K562 (cell line): ENCODE results near the gene AP1M2. TPM values are rescaled to one million over a fixed set of nuclear protein-coding genes. Genes with fewer than 3 reads are reported as not detected.

Experiments
- ATAC-seq: fragments of 200-7000 bp; cut with Tn5 transposase; 3 replicates; pipeline ENCODE4 v1.9.1; 2020; ENCODE audit warnings: moderate library complexity
- BruUV-seq: library from RNA; stranded (reverse); fragments of 400-500 nt; replicated peaks from 2 replicates; lab custom pipeline; 2021; lab: Mats Ljungman, UMichigan
- CTCF ChIA-PET: fragments of 300-600 bp; formaldehyde crosslinking; extraction: SDS; loops from one replicate; lab custom pipeline; 2021; ENCODE audit warnings: low intra/inter-chr PET ratio; lab: Yijun Ruan, JAX
- POLR2A ChIA-PET: fragments of 300-600, 350-650 bp; sonication (Branson Sonifier 250); formaldehyde crosslinking; extraction: SDS; loops from one replicate; lab custom pipeline; 2021; ENCODE audit warnings: antibody characterized with exemption, inconsistent platforms; lab: Yijun Ruan, JAX
- DNase-seq, 4 experiments: peaks; one replicate each; pipeline versions ENCODE4 v3.0.0 to v3.0.0-alpha.2; 2011 to 2018; ENCODE audit warnings: low spot score in 3 of 4, mixed read lengths in 3 of 4; ENCODE audit errors: extremely low read depth in 1 of 4
- FAIRE-seq: peaks from 2 replicates; lab custom pipeline; 2011; peaks lifted over from hg19 to GRCh38; lab: Jason Lieb, UNC
- H2AFZ ChIP-seq: 2 replicates; pipeline ENCODE4 v1.6.0; 2011; ENCODE audit warnings: low read depth, low read length, control low read depth, inconsistent platforms
- H3K27ac ChIP-seq: fragments of 200-600 bp; 3 replicates; pipeline ENCODE4 v1.8.0; 2011; ENCODE audit warnings: low read depth, mild to moderate bottlenecking, control low read depth, inconsistent platforms, low read length, moderate library complexity, mixed read lengths; ENCODE audit errors: extremely low read depth
- H3K27me3 ChIP-seq, 2 experiments: fragments of 300-600 bp in 1 of 2; 2 replicates in 1 of 2; 3 replicates in 1 of 2; pipeline versions ENCODE4 v1.6.0 to v1.8.0; 2011; ENCODE audit warnings: inconsistent platforms in 2 of 2, low read length in 2 of 2, mild to moderate bottlenecking in 1 of 2, mixed read lengths in 1 of 2, moderate library complexity in 1 of 2; ENCODE audit not compliant: control insufficient read depth in 2 of 2, insufficient read depth in 2 of 2
- H3K36me3 ChIP-seq: fragments of 300-600 bp; 3 replicates; pipeline ENCODE4 v1.8.0; 2011; ENCODE audit warnings: mild to moderate bottlenecking, low read length, inconsistent platforms; ENCODE audit not compliant: control insufficient read depth, insufficient read depth
- H3K4me1 ChIP-seq, 2 experiments: fragments of 200-600 bp in 1 of 2; replicated peaks in 1 of 2; 2 replicates in 1 of 2; 3 replicates in 1 of 2; pipeline versions ENCODE4 v1.5.1 to v1.8.0; 2011; ENCODE audit warnings: inconsistent platforms in 2 of 2, low read length in 2 of 2, mild to moderate bottlenecking in 1 of 2, mixed read lengths in 1 of 2, moderate library complexity in 1 of 2; ENCODE audit not compliant: control insufficient read depth in 2 of 2, insufficient read depth in 2 of 2
- H3K4me2 ChIP-seq: 2 replicates; pipeline ENCODE4 v1.6.1; 2011; ENCODE audit warnings: low read length, control low read depth, inconsistent platforms, mixed read lengths; ENCODE audit not compliant: insufficient read depth
- H3K4me3 ChIP-seq: fragments of 200-600 bp; sonication (generic), shearing (Covaris generic); 2 replicates; pipeline ENCODE4 v1.5.1; 2016; ENCODE audit warnings: control low read depth, inconsistent platforms
- H3K79me2 ChIP-seq: fragments of 200-600 bp; 3 replicates; pipeline ENCODE4 v1.8.0; 2011; ENCODE audit warnings: low read length, inconsistent platforms; ENCODE audit not compliant: control insufficient read depth, insufficient read depth
- H3K9ac ChIP-seq, 2 experiments: 2 replicates each; pipeline versions ENCODE4 v1.6.0 to v1.6.1; 2011; ENCODE audit warnings: low read depth in 2 of 2, low read length in 2 of 2, control low read depth in 1 of 2, inconsistent platforms in 1 of 2, mild to moderate bottlenecking in 1 of 2, mixed read lengths in 1 of 2; ENCODE audit not compliant: insufficient read depth in 1 of 2
- H3K9me1 ChIP-seq: one replicate; pipeline ENCODE4 v1.6.0; 2011; ENCODE audit warnings: inconsistent platforms, mild to moderate bottlenecking, low read length, moderate library complexity; ENCODE audit not compliant: control insufficient read depth, insufficient read depth
- H3K9me3 ChIP-seq: replicated peaks from 2 replicates; pipeline ENCODE4 v1.5.1; 2011; ENCODE audit warnings: low read depth, low read length, inconsistent platforms; ENCODE audit not compliant: control insufficient read depth, insufficient read depth
- H4K20me1 ChIP-seq: replicated peaks from 2 replicates; pipeline ENCODE4 v1.6.1; 2011; ENCODE audit warnings: low read length, inconsistent platforms, mixed read lengths; ENCODE audit not compliant: control insufficient read depth, insufficient read depth
- C11orf30 ChIP-seq: fragments of 450-650 bp; IDR thresholded peaks from 2 replicates; pipeline ENCODE4 v1.6.1; 2016; ENCODE audit warnings: low read depth, mild to moderate bottlenecking
- CBX3 ChIP-seq, 2 experiments: IDR thresholded peaks; 1 replicate in 1 of 2; 2 replicates in 1 of 2; pipeline ENCODE4 v1.6.1; 2012; ENCODE audit warnings: inconsistent platforms in 2 of 2, low read length in 2 of 2, borderline replicate concordance in 1 of 2, control low read depth in 1 of 2
- GTF2B ChIP-seq: IDR thresholded peaks from 2 replicates; pipeline ENCODE4 v1.6.1; 2011; ENCODE audit not compliant: insufficient read length; ENCODE audit errors: extremely low read depth
- MEIS2 ChIP-seq: fragments of 450-650 bp; IDR thresholded peaks from 2 replicates; pipeline ENCODE4 v1.6.1; 2014; ENCODE audit warnings: mild to moderate bottlenecking; ENCODE audit not compliant: partially characterized antibody
- RBBP5 ChIP-seq: fragments of 200-600 bp; sonication (generic); IDR thresholded peaks from 2 replicates; pipeline ENCODE4 v1.6.1; 2012; ENCODE audit warnings: borderline replicate concordance, mild to moderate bottlenecking, low read length, control low read depth, inconsistent platforms; ENCODE audit not compliant: insufficient read depth, poor library complexity, severe bottlenecking
- RBFOX2 ChIP-seq: fragments of 200-400 bp; formaldehyde crosslinking; IDR thresholded peaks from 2 replicates; pipeline ENCODE4 v1.6.1; 2017; ENCODE audit warnings: low read depth, mild to moderate bottlenecking, low read length, moderate library complexity
- SIN3A ChIP-seq, 2 experiments: fragments of 150-350 bp in 1 of 2; IDR thresholded peaks; 2 replicates each; pipeline ENCODE4 v1.6.1; 2011 to 2016; ENCODE audit warnings: borderline replicate concordance in 2 of 2, low read depth in 2 of 2, low read length in 2 of 2, mild to moderate bottlenecking in 2 of 2, moderate library complexity in 2 of 2; ENCODE audit not compliant: control insufficient read depth in 1 of 2
- SP1 ChIP-seq: sonication (generic); formaldehyde crosslinking; IDR thresholded peaks from 2 replicates; pipeline ENCODE4 v1.8.1; 2022; ENCODE audit warnings: mild to moderate bottlenecking, missing genetic modification reagents
- TFAP4 ChIP-seq: sonication (generic); formaldehyde crosslinking; IDR thresholded peaks from 2 replicates; pipeline ENCODE4 v1.8.0; 2022; ENCODE audit warnings: missing genetic modification reagents, mild to moderate bottlenecking, moderate library complexity, borderline replicate concordance
- YY1 ChIP-seq, 3 experiments: IDR thresholded peaks; 2 replicates each; pipeline ENCODE4 v1.6.1; 2011; ENCODE audit warnings: low read length in 2 of 3, mild to moderate bottlenecking in 2 of 3, moderate library complexity in 2 of 3, borderline replicate concordance in 1 of 3, control low read depth in 1 of 3, low read depth in 1 of 3; ENCODE audit not compliant: insufficient read depth in 3 of 3, insufficient replicate concordance in 2 of 3, control insufficient read depth in 1 of 3, insufficient read length in 1 of 3; ENCODE audit errors: extremely low read depth in 1 of 3
- ZNF175 ChIP-seq: fragments of 200-800 bp; sonication (Bioruptor generic); IDR thresholded peaks from 2 replicates; pipeline ENCODE4 v1.6.1; 2016; ENCODE audit warnings: low read depth, mild to moderate bottlenecking, missing genetic modification characterization, missing compliant biosample characterization
- ZNF263 ChIP-seq: sonication (generic); formaldehyde crosslinking; IDR thresholded peaks from 2 replicates; pipeline ENCODE4 v1.8.0; 2022; ENCODE audit warnings: mild to moderate bottlenecking, missing genetic modification reagents, borderline replicate concordance
- ZNF277 ChIP-seq: fragments of 250-450 bp; sonication (Bioruptor Pico); IDR thresholded peaks from 2 replicates; pipeline ENCODE4 v1.8.0; 2022; ENCODE audit warnings: inconsistent platforms, mild to moderate bottlenecking, moderate library complexity, borderline replicate concordance
- ZNF316 ChIP-seq: fragments of 450-650 bp; IDR thresholded peaks from 2 replicates; pipeline ENCODE4 v1.6.1; 2016
- ZNF696 ChIP-seq: fragments of 250-450 bp; sonication (Bioruptor Pico); conservative IDR thresholded peaks from 2 replicates; pipeline ENCODE4 v1.4.0; 2020; ENCODE audit warnings: mild to moderate bottlenecking, moderate library complexity
- ZNF830 ChIP-seq: fragments of 250-450 bp; sonication (Bioruptor Pico); IDR thresholded peaks from 2 replicates; pipeline ENCODE4 v1.5.0; 2021; ENCODE audit warnings: mild to moderate bottlenecking
- whole genome bisulfite sequencing: fragments of 100-300 bp; shearing (Covaris generic); methylation state at CpG from one replicate; pipeline ENCODE4 v1.1.6; 2016; ENCODE audit warnings: low coverage, mixed read lengths; ENCODE audit not compliant: insufficient coverage; ENCODE audit errors: missing lambda C conversion rate; 5-methylcytosine and 5-hydroxymethylcytosine counted together
- in situ Hi-C: fragments of 300-500 bp; cut with MboI; formaldehyde crosslinking; loops from 4 replicates; pipeline ENCODE4 v1.15.0; 2018; ENCODE audit warnings: inconsistent platforms, mixed read lengths
- intact Hi-C: fragments of 100-400 bp; cut with micrococcal nuclease; formaldehyde crosslinking; loops from 2 replicates; pipeline ENCODE4 v1.14.2; 2022
- polyA plus RNA-seq, 8 experiments: library from polyadenylated mRNA; depleted of rRNA in 4 of 8; stranded (reverse) in 5 of 8; unstranded in 3 of 8; fragments of >200 nt; fragmentation: Nextera tagmentation in 2 of 8; fragmentation: Illumina TruSeq in 1 of 8; extraction: Ambion mirVana in 2 of 8; extraction: Trizol in 1 of 8; gene quantifications; 2 replicates each; pipeline versions ENCODE4 v1.2.1 to v1.2.3, GENCODE V29; 2011 to 2014; ENCODE audit warnings: inconsistent platforms in 1 of 8, missing spikeins in 1 of 8
- total RNA-seq, 7 experiments: library from RNA; depleted of rRNA in 6 of 7; stranded (reverse); fragments of >200 nt in 6 of 7; fragmentation: Illumina TruSeq in 2 of 7; extraction: Trizol in 2 of 7; gene quantifications; 2 replicates each; pipeline versions ENCODE4 v1.2.1 to v1.2.3, GENCODE V29; 2011 to 2021; ENCODE audit warnings: low replicate concordance in 1 of 7

The AP1M2 gene
- total and polyA plus RNA-seq, 9 of the 15 experiments (the other 6 are each of a cell fraction or from before 2014, with no cell fraction given): 0.33 to 1.4 (median 0.89) TPM; not detected in 1

GRCh38 chr19:10544753-10545251, 42.3 kb downstream of the AP1M2 start:
- Histone ChIP-seq H3K9me3 (no peaks in the 10 kb centered on the region), H3K27ac (peak overlapping the region; percentile 90), H3K4me1 (peaks cover 6 to 43% of the 10 kb centered on the region in 2 experiments; a peak in 4 of 5 replicates), H3K4me3 (peak overlapping the region; percentile 97), H3K27me3 (no peaks in the 10 kb centered on the region), H2AFZ (no peak overlapping the region), H4K20me1 (peaks cover 4% of the 10 kb centered on the region), H3K9me1 (no peaks in the 10 kb centered on the region), H3K9ac (peak overlapping the region; percentile 97), H3K4me2 (peak overlapping the region; percentile 87), H3K36me3 (peaks cover 36% of the 10 kb centered on the region), H3K79me2 (peaks cover 32% of the 10 kb centered on the region)
- intact Hi-C loops (loop anchor here (5.0 kb wide), 2 partner anchors 37 to 38 kb away; no protein-coding TSS in a partner anchor), in situ Hi-C loops (no loop called here)
- WGBS: 3% methylated on average over 22 of the region's 23 CpGs
- DNase-seq (peak in 3 of 4 experiments; percentile 25 to 42 (median 35)), ATAC-seq (no peak; the same call in 2 of the 3 replicates), FAIRE-seq (no peak)
- CTCF ChIA-PET: no interaction called here
- TSS peak; percentile 61 for BruUV-seq
- POLR2A ChIA-PET: interaction anchor here (1.8 kb wide), 1 partner anchor 11 kb away, joined by 12 read pairs; no protein-coding TSS in a partner anchor
- 0 out of 2 replicates have a peak, but pooled peaks have one; percentile 30 for TF ChIP-seq SP1 (CRISPR knock-in tag)
- TF ChIP-seq ZNF316: peak; percentile 83
- no peak for TF ChIP-seq MEIS2
- no peak for TF ChIP-seq ZNF175 (CRISPR knock-in tag)
- no peak for TF ChIP-seq ZNF277 (CRISPR knock-in tag)
- 0 out of 3 replicates have a peak, but pooled peaks of 1 of the 2 experiments have one; percentile 6 for TF ChIP-seq CBX3 (IDR thresholded peaks at IDR 0.05; ENCODE audit: borderline replicate concordance in 1 of 2, low read length in 2 of 2)
- TF ChIP-seq YY1 (IDR thresholded peaks at IDR 0.05; ENCODE audit: borderline replicate concordance in 1 of 3, control insufficient read depth in 1 of 3, extremely low read depth in 1 of 3, insufficient read depth in 3 of 3, insufficient read length in 1 of 3, insufficient replicate concordance in 2 of 3, low read depth in 1 of 3, low read length in 2 of 3): no peak
- no peak for TF ChIP-seq ZNF263 (CRISPR knock-in tag)
- peak; percentile 67; the same call in 1 of the 2 replicates for TF ChIP-seq C11orf30
- peak; percentile 5; the same call in 1 of the 2 replicates for TF ChIP-seq RBFOX2
- peak; percentile 27 for TF ChIP-seq RBBP5
- peak in 1 of 2 experiments; percentile 40; a peak in 1 of 4 replicates for TF ChIP-seq SIN3A (IDR thresholded peaks at IDR 0.05; ENCODE audit: borderline replicate concordance in 2 of 2, control insufficient read depth in 1 of 2, low read depth in 2 of 2, low read length in 2 of 2)
- no peak for TF ChIP-seq ZNF830 (CRISPR knock-in tag)
- no peak for TF ChIP-seq ZNF696 (CRISPR knock-in tag)
- peak; percentile 35; the same call in 1 of the 2 replicates for TF ChIP-seq TFAP4
- no peak for TF ChIP-seq GTF2B
